WTC11 (cell line): ENCODE measurements around the gene LRMDA. TPM values are rescaled to one million over a fixed set of nuclear protein-coding genes. Genes with fewer than 3 reads are reported as not detected.

Experiments
- ATAC-seq: fragments of 200-7000 bp; cut with Tn5 transposase; 2 replicates; pipeline ENCODE4 v1.10.0; 2021; ENCODE audit warnings: mild to moderate bottlenecking, moderate library complexity
- CTCF ChIA-PET: fragments of 300-600 bp; sonication (Branson Sonifier 250); formaldehyde crosslinking; loops from one replicate; lab custom pipeline; 2021; ENCODE audit warnings: antibody characterized with exemption; lab: Charles Lee
- POLR2A ChIA-PET: fragments of 350-600 bp; sonication (Branson Sonifier 250); formaldehyde crosslinking; loops from one replicate; lab custom pipeline; 2021; ENCODE audit warnings: antibody characterized with exemption; lab: Charles Lee
- DNase-seq: peaks from one replicate; pipeline ENCODE4 v3.0.0; 2021; ENCODE audit warnings: low spot score
- H3K27ac Mint-ChIP-seq: 2 replicates; pipeline ENCODE4 v1.8.0; 2021; ENCODE audit warnings: mixed read lengths
- H3K27me3 Mint-ChIP-seq: 2 replicates; pipeline ENCODE4 v1.8.0; 2021; ENCODE audit warnings: low read depth, mild to moderate bottlenecking, moderate library complexity, mixed read lengths
- H3K36me3 Mint-ChIP-seq: 2 replicates; pipeline ENCODE4 v1.8.0; 2021; ENCODE audit warnings: mixed read lengths
- H3K4me1 Mint-ChIP-seq: 2 replicates; pipeline ENCODE4 v1.8.0; 2022; ENCODE audit warnings: mixed read lengths
- H3K4me3 Mint-ChIP-seq: 2 replicates; pipeline ENCODE4 v1.8.0; 2021; ENCODE audit warnings: mild to moderate bottlenecking, moderate library complexity, mixed read lengths
- H3K9me3 Mint-ChIP-seq: 2 replicates; pipeline ENCODE4 v1.8.0; 2021; ENCODE audit warnings: mixed read lengths
- CREM ChIP-seq: sonication (generic); formaldehyde crosslinking; IDR thresholded peaks from 2 replicates; pipeline ENCODE4 v1.8.1; 2022; ENCODE audit warnings: mild to moderate bottlenecking, missing genetic modification reagents, moderate library complexity
- E2F1 ChIP-seq: sonication (generic); formaldehyde crosslinking; IDR thresholded peaks from 2 replicates; pipeline ENCODE4 v1.8.0; 2022; ENCODE audit warnings: mild to moderate bottlenecking, missing genetic modification reagents
- E2F4 ChIP-seq: sonication (generic); formaldehyde crosslinking; IDR thresholded peaks from 2 replicates; pipeline ENCODE4 v1.8.1; 2022; ENCODE audit warnings: low read depth, mild to moderate bottlenecking, moderate library complexity, missing genetic modification reagents, borderline replicate concordance
- E2F5 ChIP-seq: sonication (generic); formaldehyde crosslinking; IDR thresholded peaks from 2 replicates; pipeline ENCODE4 v1.8.1; 2022; ENCODE audit warnings: mild to moderate bottlenecking, moderate library complexity, missing genetic modification reagents
- ELF4 ChIP-seq: sonication (generic); formaldehyde crosslinking; IDR thresholded peaks from 2 replicates; pipeline ENCODE4 v1.8.1; 2022; ENCODE audit warnings: low read depth, mild to moderate bottlenecking, moderate library complexity, missing genetic modification reagents
- ERG ChIP-seq: fragments of 250-450 bp; sonication (Bioruptor Pico); IDR thresholded peaks from 2 replicates; pipeline ENCODE4 v1.8.0; 2021; ENCODE audit warnings: mild to moderate bottlenecking
- ESRRA ChIP-seq: sonication (generic); formaldehyde crosslinking; IDR thresholded peaks from 2 replicates; pipeline ENCODE4 v1.8.1; 2022; ENCODE audit warnings: mild to moderate bottlenecking, missing genetic modification reagents, borderline replicate concordance
- FOXK1 ChIP-seq: sonication (generic); formaldehyde crosslinking; IDR thresholded peaks from 2 replicates; pipeline ENCODE4 v1.8.0; 2022; ENCODE audit warnings: mild to moderate bottlenecking, moderate library complexity, missing genetic modification reagents
- GABPB1 ChIP-seq: sonication (generic); formaldehyde crosslinking; IDR thresholded peaks from 2 replicates; pipeline ENCODE4 v1.8.1; 2023; ENCODE audit warnings: mild to moderate bottlenecking, missing genetic modification reagents
- MYBL2 ChIP-seq: sonication (generic); formaldehyde crosslinking; IDR thresholded peaks from 2 replicates; pipeline ENCODE4 v1.8.1; 2023; ENCODE audit warnings: mild to moderate bottlenecking, moderate library complexity, missing genetic modification reagents
- RELA ChIP-seq: sonication (generic); formaldehyde crosslinking; IDR thresholded peaks from 2 replicates; pipeline ENCODE4 v1.8.1; 2022; ENCODE audit warnings: missing genetic modification reagents, mild to moderate bottlenecking, borderline replicate concordance
- STAT6 ChIP-seq: sonication (generic); formaldehyde crosslinking; conservative IDR thresholded peaks from 2 replicates; pipeline ENCODE4 v1.8.1; 2023; ENCODE audit warnings: mild to moderate bottlenecking, low read depth, missing genetic modification reagents, moderate library complexity
- TCF7 ChIP-seq: sonication (generic); formaldehyde crosslinking; IDR thresholded peaks from 2 replicates; pipeline ENCODE4 v1.8.0; 2022; ENCODE audit warnings: mild to moderate bottlenecking, low read depth, missing genetic modification reagents, moderate library complexity
- TP53 ChIP-seq: sonication (generic); formaldehyde crosslinking; IDR thresholded peaks from 2 replicates; pipeline ENCODE4 v1.8.1; 2023; ENCODE audit warnings: mild to moderate bottlenecking, missing genetic modification reagents
- ZNF232 ChIP-seq: sonication (generic); formaldehyde crosslinking; IDR thresholded peaks from 2 replicates; pipeline ENCODE4 v1.8.0; 2022; ENCODE audit warnings: mild to moderate bottlenecking, missing genetic modification reagents
- ZNF396 ChIP-seq: fragments of 250-450 bp; sonication (Bioruptor Pico); IDR thresholded peaks from 2 replicates; pipeline ENCODE4 v1.8.0; 2021; ENCODE audit warnings: mild to moderate bottlenecking, moderate library complexity, borderline replicate concordance
- ZNF416 ChIP-seq: fragments of 250-450 bp; sonication (Bioruptor Pico); IDR thresholded peaks from 2 replicates; pipeline ENCODE4 v1.9.0; 2021; ENCODE audit warnings: mild to moderate bottlenecking, inconsistent platforms
- total RNA-seq: library from RNA; stranded (reverse); gene quantifications from 3 replicates; pipeline ENCODE4 v1.2.3, GENCODE V29; 2021
- TF ChIP-seq, protein P1 (sequence below): sonication (generic); formaldehyde crosslinking; IDR thresholded peaks from 2 replicates; pipeline ENCODE4 v1.8.0; 2023; ENCODE audit warnings: missing genetic modification reagents
- TF ChIP-seq, protein P2 (sequence below): sonication (generic); formaldehyde crosslinking; IDR thresholded peaks from 2 replicates; pipeline ENCODE4 v1.8.0; 2022; ENCODE audit warnings: mild to moderate bottlenecking, missing genetic modification reagents
- TF ChIP-seq, protein P3 (sequence below): sonication (generic); formaldehyde crosslinking; IDR thresholded peaks from 2 replicates; pipeline ENCODE4 v1.8.1; 2023; ENCODE audit warnings: mild to moderate bottlenecking, missing genetic modification reagents

Gene LRMDA
- total RNA-seq, 1 experiment from 2014 or later: 0.92 TPM

- H3K27me3 Mint-ChIP-seq: no peaks in the 10 kb centered on the region; the same call in 1 of the 2 replicates
- CTCF ChIA-PET: no interaction called here
- DNase-seq: no peak
- POLR2A ChIA-PET: no interaction called here
- H3K4me3 Mint-ChIP-seq: no peak overlapping the region
- no peak for TF ChIP-seq ESRRA
- TF ChIP-seq CREM (CRISPR knock-in tag): no peak
- no peak for TF ChIP-seq ERG (CRISPR knock-in tag)
- TF ChIP-seq FOXK1 (CRISPR knock-in tag): no peak
- TF ChIP-seq RELA (CRISPR knock-in tag): no peak
- no peak for TF ChIP-seq TCF7
- no peak for TF ChIP-seq STAT6 (CRISPR knock-in tag)
- TF ChIP-seq MYBL2 (CRISPR knock-in tag): no peak
- no peak for TF ChIP-seq ELF4 (CRISPR knock-in tag)
- TF ChIP-seq, protein P1, sequence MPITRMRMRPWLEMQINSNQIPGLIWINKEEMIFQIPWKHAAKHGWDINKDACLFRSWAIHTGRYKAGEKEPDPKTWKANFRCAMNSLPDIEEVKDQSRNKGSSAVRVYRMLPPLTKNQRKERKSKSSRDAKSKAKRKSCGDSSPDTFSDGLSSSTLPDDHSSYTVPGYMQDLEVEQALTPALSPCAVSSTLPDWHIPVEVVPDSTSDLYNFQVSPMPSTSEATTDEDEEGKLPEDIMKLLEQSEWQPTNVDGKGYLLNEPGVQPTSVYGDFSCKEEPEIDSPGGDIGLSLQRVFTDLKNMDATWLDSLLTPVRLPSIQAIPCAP (CRISPR knock-in tag): no peak
- TF ChIP-seq, protein P2, sequence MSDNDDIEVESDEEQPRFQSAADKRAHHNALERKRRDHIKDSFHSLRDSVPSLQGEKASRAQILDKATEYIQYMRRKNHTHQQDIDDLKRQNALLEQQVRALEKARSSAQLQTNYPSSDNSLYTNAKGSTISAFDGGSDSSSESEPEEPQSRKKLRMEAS: no peak
- no peak for TF ChIP-seq GABPB1
- no peak for TF ChIP-seq ZNF416 (CRISPR knock-in tag)
- TF ChIP-seq E2F4 (CRISPR knock-in tag): no peak
- no peak for TF ChIP-seq ZNF396 (CRISPR knock-in tag)
- no peak for TF ChIP-seq E2F1 (CRISPR knock-in tag)
- TF ChIP-seq ZNF232: no peak
- TF ChIP-seq TP53 (CRISPR knock-in tag): no peak
- TF ChIP-seq E2F5 (CRISPR knock-in tag): no peak
- TF ChIP-seq, protein P3, sequence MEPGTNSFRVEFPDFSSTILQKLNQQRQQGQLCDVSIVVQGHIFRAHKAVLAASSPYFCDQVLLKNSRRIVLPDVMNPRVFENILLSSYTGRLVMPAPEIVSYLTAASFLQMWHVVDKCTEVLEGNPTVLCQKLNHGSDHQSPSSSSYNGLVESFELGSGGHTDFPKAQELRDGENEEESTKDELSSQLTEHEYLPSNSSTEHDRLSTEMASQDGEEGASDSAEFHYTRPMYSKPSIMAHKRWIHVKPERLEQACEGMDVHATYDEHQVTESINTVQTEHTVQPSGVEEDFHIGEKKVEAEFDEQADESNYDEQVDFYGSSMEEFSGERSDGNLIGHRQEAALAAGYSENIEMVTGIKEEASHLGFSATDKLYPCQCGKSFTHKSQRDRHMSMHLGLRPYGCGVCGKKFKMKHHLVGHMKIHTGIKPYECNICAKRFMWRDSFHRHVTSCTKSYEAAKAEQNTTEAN (CRISPR knock-in tag): no peak
- H3K4me1 Mint-ChIP-seq: peaks cover 11% of the 10 kb centered on the region; the same call in 1 of the 2 replicates
- ATAC-seq: no peak
- no peak overlapping the region for H3K27ac Mint-ChIP-seq
- no peaks in the 10 kb centered on the region for H3K9me3 Mint-ChIP-seq
- no peaks in the 10 kb centered on the region for H3K36me3 Mint-ChIP-seq
Measured at GRCh38 chr10:75718991-75719390, 287.6 kb downstream of the LRMDA start.
